Right lobe of liver (tissue), 4 donors: ENCODE results near the gene CLDN7.
A peak's percentile ranks its signal among the peaks of the same experiment; 100 is the strongest.

Experiments
- CTCF ChIP-seq, 4 donors: fragments of 200-600 bp in 3 of 4; fragments of 450-650 bp in 1 of 4; IDR thresholded peaks; one replicate each; pipeline versions ENCODE4 v1.5.1 to v1.8.0; 2016 to 2022; ENCODE audit warnings: antibody characterized with exemption in 4 of 4, mild to moderate bottlenecking in 2 of 4
- POLR2A ChIP-seq: fragments of 450-650 bp; IDR thresholded peaks from one replicate; pipeline ENCODE4 v1.6.1; 2017; ENCODE audit warnings: antibody characterized with exemption, mild to moderate bottlenecking
- donor health status: DM: no; HTN: no; CAD: no.
- donor health status: DM: no; HTN: no; CAD: no.
- donor health status: DM: no; HTN: yes; CAD: no.

- no peak for TF ChIP-seq POLR2A
- TF ChIP-seq CTCF (IDR thresholded peaks at IDR 0.05): peak in 3 of 4 donors; percentile 21 to 32 (median 30)
Observed at GRCh38 chr17:7213895-7214299, 48.4 kb downstream of the CLDN7 start.
